Measurements from ENCODE around the gene USP43.
"Not testable (repeated sequence)": the region's sequence is repeated elsewhere in the genome, so short reads cannot be mapped to it uniquely, and the experiment has no call there.

DNA sequence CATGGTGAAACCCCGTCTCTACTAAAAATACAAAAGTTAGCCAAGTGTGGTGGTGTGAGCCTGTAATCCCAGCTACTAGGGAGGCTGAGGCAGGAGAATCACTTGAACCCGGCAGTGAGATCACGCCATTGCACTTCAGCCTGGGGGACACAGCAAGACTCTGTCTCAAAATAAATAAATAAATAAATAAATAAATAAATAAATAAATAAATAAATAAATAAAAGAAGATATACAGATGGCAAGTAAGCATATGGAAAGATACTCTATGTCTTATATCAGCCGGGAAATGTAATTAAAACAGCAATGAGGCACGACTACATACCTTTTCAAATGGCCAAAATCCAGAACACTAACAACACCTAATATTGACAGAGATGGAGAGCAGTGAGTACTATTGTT lies 40.7 kb upstream of the USP43 start:
- TF ChIP-seq CTCF (IDR thresholded peaks at IDR 0.05); POLR2A (IDR thresholded peaks at IDR 0.05; ENCODE audit: low read length); ESRRA (IDR thresholded peaks at IDR 0.05; ENCODE audit: borderline replicate concordance, low read length); EP300 (IDR thresholded peaks at IDR 0.05); RFX5 (IDR thresholded peaks at IDR 0.05); BHLHE40 (IDR thresholded peaks at IDR 0.05; ENCODE audit: low read depth, low read length); USF2 (IDR thresholded peaks at IDR 0.05); PBX3 (IDR thresholded peaks at IDR 0.05); MAX (IDR thresholded peaks at IDR 0.05): not testable (repeated sequence)

All from A549 (cell line).